Ascending aorta (tissue), 2 donors: ENCODE measurements around the gene NUMBL. TPM values are rescaled to one million over a fixed set of nuclear protein-coding genes. Genes with fewer than 3 reads are reported as not detected.
"Not testable (repeated sequence)": the region's sequence is repeated elsewhere in the genome, so short reads cannot be mapped to it uniquely, and the experiment has no call there.

Experiments
- DNase-seq, 2 donors: peaks; one replicate each; pipeline ENCODE4 v3.0.0-alpha.2; 2019; ENCODE audit warnings: low spot score in 2 of 2
- H3K27ac ChIP-seq, 2 donors: fragments of 200-600 bp; sonication (generic); one replicate each; pipeline ENCODE4 v1.5.1; 2016 to 2017; ENCODE audit warnings: mild to moderate bottlenecking in 1 of 2
- H3K27me3 ChIP-seq: fragments of 200-600 bp; sonication (generic); one replicate; pipeline ENCODE4 v1.5.1; 2017
- H3K36me3 ChIP-seq, 2 donors: fragments of 200-600 bp; sonication (generic); one replicate each; pipeline ENCODE4 v1.5.1; 2016
- H3K4me1 ChIP-seq, 2 donors: fragments of 200-600 bp; sonication (generic); one replicate each; pipeline ENCODE4 v1.5.1; 2016 to 2017; ENCODE audit warnings: mild to moderate bottlenecking in 1 of 2
- H3K4me3 ChIP-seq, 2 donors: fragments of 200-600 bp; sonication (generic); one replicate each; pipeline ENCODE4 v1.5.1; 2016 to 2017; ENCODE audit warnings: mild to moderate bottlenecking in 1 of 2
- H3K9me3 ChIP-seq, 2 donors: fragments of 200-600 bp; sonication (generic); one replicate each; pipeline ENCODE4 v1.5.1; 2016
- intact Hi-C: fragments of 100-400 bp; cut with DNase I; formaldehyde crosslinking; loops from one replicate; pipeline ENCODE4 v1.15.1; 2023
- total RNA-seq: library from RNA; depleted of rRNA; stranded (reverse); fragments of >200 nt; gene quantifications from one replicate; pipeline ENCODE4 v1.1.0, GENCODE V29; 2016
- TF ChIP-seq, protein P1 (sequence below), 3 experiments: fragments of 200-600 bp in 2 of 3; fragments of 450-650 bp in 1 of 3; sonication (generic) in 2 of 3; IDR thresholded peaks; one replicate each; pipeline ENCODE4 v1.5.1; 2016 to 2019; ENCODE audit warnings: antibody characterized with exemption in 3 of 3, mild to moderate bottlenecking in 1 of 3, moderate library complexity in 1 of 3

NUMBL gene
- total RNA-seq, 1 donor from 2014 or later: 360 TPM

DNA sequence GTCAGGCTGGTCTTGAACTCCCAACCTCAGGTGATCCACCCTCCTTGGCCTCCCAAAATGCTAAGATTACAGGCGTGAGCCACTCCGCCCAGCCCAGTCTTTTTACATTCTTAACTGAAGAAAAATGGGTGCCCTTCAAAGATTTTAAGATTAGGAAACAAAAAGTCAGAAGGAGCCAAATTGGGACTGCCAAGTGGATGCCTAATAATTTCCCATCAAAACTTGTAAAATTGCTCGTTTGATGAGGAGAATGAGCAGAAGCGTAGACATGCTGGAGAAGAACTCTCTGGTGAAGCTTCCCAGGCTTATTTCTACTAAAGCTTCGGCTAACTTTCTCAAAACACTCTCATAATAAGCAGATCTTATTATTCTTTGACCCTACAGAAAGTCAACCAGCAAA is 31.3 kb downstream of the NUMBL start:
- H3K27me3 ChIP-seq: no peaks in the 10 kb centered on the region
- intact Hi-C loops: no loop called here
- H3K27ac ChIP-seq: no peak overlapping the region
- H3K9me3 ChIP-seq: no peaks in the 10 kb centered on the region
- DNase-seq: no peak
- H3K36me3 ChIP-seq: no peaks in the 10 kb centered on the region
- TF ChIP-seq, protein P1, sequence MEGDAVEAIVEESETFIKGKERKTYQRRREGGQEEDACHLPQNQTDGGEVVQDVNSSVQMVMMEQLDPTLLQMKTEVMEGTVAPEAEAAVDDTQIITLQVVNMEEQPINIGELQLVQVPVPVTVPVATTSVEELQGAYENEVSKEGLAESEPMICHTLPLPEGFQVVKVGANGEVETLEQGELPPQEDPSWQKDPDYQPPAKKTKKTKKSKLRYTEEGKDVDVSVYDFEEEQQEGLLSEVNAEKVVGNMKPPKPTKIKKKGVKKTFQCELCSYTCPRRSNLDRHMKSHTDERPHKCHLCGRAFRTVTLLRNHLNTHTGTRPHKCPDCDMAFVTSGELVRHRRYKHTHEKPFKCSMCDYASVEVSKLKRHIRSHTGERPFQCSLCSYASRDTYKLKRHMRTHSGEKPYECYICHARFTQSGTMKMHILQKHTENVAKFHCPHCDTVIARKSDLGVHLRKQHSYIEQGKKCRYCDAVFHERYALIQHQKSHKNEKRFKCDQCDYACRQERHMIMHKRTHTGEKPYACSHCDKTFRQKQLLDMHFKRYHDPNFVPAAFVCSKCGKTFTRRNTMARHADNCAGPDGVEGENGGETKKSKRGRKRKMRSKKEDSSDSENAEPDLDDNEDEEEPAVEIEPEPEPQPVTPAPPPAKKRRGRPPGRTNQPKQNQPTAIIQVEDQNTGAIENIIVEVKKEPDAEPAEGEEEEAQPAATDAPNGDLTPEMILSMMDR (IDR thresholded peaks at IDR 0.05): no peak
- no peak overlapping the region for H3K4me3 ChIP-seq
- H3K4me1 ChIP-seq: peaks cover 3 to 9% of the 10 kb centered on the region in 2 donors

DNA sequence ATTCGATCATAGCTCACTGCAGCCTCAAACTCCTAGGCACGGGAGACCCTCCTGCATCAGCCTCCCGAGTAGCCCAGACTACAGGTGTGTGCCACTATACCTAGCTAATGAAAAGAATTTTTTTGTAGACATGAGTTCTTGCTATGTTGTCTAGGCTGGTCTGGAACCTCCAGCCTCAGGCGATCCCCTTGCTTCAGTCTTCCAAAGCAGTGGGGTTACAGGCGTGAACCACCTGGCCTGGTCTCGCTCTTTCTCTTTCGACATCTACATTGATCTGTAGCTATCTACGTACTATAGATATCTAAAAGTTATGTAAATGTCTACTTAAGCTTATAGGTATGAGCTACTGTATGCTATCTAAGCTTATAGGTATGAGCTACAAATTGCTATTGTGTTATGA is 32.4 kb downstream of the NUMBL start:
- Histone ChIP-seq H3K27ac (no peak overlapping the region), H3K27me3 (no peaks in the 10 kb centered on the region), H3K36me3 (no peaks in the 10 kb centered on the region), H3K4me3 (no peak overlapping the region), H3K9me3 (no peaks in the 10 kb centered on the region), H3K4me1 (no peaks in the 10 kb centered on the region)
- no peak for DNase-seq
- intact Hi-C loops: no loop called here
- TF ChIP-seq, protein P1 (IDR thresholded peaks at IDR 0.05): no peak

DNA sequence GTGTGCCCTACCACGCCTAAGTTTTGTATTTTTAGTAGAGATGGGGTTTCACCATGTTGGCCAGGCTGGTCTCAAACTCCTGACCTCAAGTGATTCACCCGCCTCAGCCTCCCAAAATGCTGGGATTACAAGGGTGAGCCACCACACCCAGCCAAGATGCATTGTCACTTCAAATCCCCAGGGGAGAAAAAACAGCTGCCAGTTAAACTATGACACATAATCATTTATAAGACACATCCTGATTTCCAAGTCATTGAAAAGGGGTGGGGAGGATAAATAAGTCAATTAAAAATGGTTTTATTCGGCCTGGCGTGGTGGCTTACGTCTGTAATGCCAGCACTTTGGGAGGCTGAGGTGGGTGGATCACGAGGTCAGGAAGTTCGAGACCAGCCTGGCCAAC is 34.8 kb downstream of the NUMBL start:
- H3K27ac ChIP-seq, H3K9me3 ChIP-seq, H3K4me3 ChIP-seq, H3K36me3 ChIP-seq, DNase-seq, H3K27me3 ChIP-seq, intact Hi-C loops: not testable (repeated sequence)
- H3K4me1 ChIP-seq: peaks cover 7 to 15% of the 10 kb centered on the region in 2 donors

DNA sequence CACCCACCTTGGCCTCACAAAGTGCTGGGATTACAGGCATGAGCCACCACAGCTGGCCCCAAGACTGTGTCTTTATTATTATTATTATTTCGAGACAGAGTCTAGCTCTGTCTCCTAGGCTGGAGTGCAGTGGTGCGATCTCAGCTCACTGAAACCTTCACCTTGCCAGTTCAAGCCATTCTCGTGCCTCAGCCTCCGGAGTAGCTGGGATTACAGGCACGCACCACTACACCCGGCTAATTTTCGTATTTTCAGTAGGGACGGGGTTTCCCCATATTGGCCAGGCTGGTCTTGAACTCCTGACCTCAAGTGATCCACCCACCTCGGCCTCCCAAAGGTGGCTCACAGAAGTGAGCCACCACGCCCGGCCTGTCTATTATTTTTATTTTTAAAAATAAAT is 38.1 kb downstream of the NUMBL start:
- Histone ChIP-seq H3K4me1 (peaks cover 7 to 22% of the 10 kb centered on the region in 2 donors), H3K27ac (peak overlapping the region; percentile 49 to 63)
- H3K27me3 ChIP-seq, H3K4me3 ChIP-seq, DNase-seq, H3K9me3 ChIP-seq, H3K36me3 ChIP-seq: not testable (repeated sequence)
- intact Hi-C loops: loop anchor here (5.0 kb wide), 1 partner anchor 40 kb away; the partner anchor contains the start of gene NUMBL

DNA sequence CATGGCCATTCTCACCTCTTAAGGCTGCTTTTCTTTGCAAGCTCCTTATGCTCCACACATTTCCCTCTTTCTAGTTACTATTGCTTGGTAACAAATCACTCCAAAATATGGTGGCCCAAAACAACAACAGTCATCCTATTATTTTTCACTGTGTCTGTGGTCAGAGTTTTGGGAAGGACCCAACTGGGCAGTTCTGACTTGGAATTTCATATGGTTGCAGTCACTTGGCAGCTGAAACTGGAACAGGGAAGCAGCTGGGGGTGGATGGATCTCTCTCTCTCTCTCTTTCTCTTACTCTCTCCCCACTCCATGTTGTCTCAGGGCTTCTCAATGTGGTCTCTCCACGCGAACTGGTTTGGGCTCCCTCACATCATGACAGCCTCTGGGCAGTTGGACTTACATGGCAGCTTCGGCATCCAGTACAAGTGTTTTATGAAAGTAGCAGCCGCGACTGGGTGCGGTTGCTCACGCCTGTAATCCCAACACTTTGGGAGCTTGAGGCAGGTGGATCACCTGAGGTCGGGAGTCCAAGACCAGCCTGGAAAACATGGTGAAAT is 39.6 kb downstream of the NUMBL start:
- Histone ChIP-seq H3K27ac (peak overlapping the region; percentile 49 to 63), H3K4me1 (peaks cover 13 to 31% of the 10 kb centered on the region in 2 donors), H3K4me3 (no peak overlapping the region), H3K27me3 (no peaks in the 10 kb centered on the region), H3K36me3 (no peaks in the 10 kb centered on the region), H3K9me3 (no peaks in the 10 kb centered on the region)
- peak in 1 of 2 donors; percentile 85 for DNase-seq
- TF ChIP-seq, protein P1 (IDR thresholded peaks at IDR 0.05): no peak
- intact Hi-C loops: loop anchor here (5.0 kb wide), 1 partner anchor 41 kb away; the partner anchor contains the start of gene NUMBL

DNA sequence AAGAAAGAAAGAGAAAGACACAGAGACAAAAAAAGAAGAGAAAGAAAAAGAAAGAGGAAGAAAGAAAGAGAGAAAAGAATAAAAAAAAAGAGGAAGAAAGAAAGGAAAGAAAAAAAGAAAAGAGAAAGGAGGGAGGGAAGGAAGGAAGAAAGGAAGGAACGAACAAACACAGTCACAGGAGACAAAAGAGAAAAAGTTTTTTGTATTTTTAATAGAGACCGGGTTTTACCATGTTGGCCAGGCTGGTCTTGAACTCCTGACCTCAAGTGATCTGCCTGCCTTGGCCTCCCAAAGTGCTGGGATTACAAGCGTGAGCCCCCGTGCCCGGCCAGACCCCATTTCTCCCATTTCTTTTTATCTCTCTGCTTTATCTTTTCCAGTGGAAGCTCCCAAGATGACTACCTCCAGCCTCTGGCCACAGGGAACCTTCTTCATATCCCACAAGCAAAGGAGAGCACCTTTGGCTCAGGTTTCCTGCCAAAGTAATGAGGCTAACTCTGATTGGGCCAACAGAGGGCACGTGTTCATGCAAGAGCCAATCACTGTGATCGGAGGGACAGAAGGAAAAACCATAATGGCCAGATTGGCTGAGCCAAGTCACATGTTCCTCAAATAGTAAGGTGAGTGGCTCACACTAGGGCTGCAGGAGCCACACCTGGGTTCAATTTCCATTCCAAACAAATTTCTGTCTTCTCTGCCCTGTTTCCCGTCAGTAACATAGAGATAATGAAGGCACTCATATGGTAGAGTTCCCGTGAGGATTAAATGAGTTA is 40.4 kb downstream of the NUMBL start:
- peak overlapping the region; percentile 49 to 63 for H3K27ac ChIP-seq

DNA sequence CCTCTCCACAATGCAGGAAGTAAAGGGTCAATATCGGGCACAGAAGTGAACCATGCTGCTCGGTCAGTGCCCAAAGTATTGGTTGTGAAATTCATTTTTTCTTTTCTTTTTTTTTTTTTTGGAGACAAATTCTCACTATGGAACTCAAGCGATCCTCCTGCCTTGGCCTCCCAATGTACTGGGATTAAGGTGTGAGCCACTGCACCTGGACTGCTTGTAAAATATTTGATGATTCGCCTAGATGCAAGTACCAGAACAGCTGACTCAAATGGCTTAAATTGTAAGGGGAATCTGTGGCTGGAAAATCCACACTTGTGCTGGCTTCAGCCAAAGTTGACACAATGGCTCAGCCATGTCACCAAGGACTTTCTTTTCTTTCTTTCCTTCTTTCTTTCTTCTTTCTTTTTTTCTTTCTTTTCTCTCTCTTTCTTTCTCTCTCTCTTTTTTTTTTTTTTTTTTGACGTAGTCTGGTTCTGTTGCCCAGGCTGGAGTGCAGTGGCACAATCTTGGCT is 43.7 kb downstream of the NUMBL start:
- peak overlapping the region; percentile 83 to 88 for H3K27ac ChIP-seq
- no peaks in the 10 kb centered on the region for H3K9me3 ChIP-seq
- H3K27me3 ChIP-seq: no peaks in the 10 kb centered on the region
- TF ChIP-seq, protein P1 (IDR thresholded peaks at IDR 0.05): no peak
- DNase-seq: no peak
- intact Hi-C loops: no loop called here
- H3K4me1 ChIP-seq: peaks cover 16 to 35% of the 10 kb centered on the region in 2 donors
- no peaks in the 10 kb centered on the region for H3K36me3 ChIP-seq
- peak overlapping the region in 1 of 2 donors; percentile 45 for H3K4me3 ChIP-seq

More for the DNA sequence above, 40.4 kb downstream of the NUMBL start:
- H3K9me3 ChIP-seq, H3K36me3 ChIP-seq, H3K4me3 ChIP-seq, H3K27me3 ChIP-seq, DNase-seq: not testable (repeated sequence)
- peaks cover 15 to 33% of the 10 kb centered on the region in 2 donors for H3K4me1 ChIP-seq
- intact Hi-C loops: loop anchor here (5.0 kb wide), 1 partner anchor 42 kb away; the partner anchor contains the start of gene NUMBL
